ENCODE results near the gene PRB2.

DNA sequence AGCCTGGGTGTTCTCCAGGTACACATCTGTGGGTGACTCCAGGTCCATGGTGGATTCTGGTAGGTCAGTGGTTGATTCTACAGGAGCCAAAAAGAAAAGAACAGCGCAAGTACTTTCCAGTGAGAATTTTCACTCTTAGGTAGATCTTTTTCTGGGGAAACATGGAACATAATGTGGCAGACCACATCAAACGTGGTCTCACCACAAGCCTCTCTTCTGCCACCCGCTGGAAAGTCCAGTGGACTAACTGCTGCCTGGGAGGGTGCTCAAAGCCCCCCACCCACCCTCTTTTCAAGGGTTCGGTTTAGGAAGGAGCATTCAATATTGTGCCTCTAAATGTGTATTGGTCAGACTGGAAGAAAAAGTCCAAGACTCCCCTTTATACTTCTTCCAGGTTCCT is 36.1 kb upstream of the PRB2 start:
- TF ChIP-seq POLR2A (IDR thresholded peaks at IDR 0.05), result no peak
- TF ChIP-seq, protein P1, sequence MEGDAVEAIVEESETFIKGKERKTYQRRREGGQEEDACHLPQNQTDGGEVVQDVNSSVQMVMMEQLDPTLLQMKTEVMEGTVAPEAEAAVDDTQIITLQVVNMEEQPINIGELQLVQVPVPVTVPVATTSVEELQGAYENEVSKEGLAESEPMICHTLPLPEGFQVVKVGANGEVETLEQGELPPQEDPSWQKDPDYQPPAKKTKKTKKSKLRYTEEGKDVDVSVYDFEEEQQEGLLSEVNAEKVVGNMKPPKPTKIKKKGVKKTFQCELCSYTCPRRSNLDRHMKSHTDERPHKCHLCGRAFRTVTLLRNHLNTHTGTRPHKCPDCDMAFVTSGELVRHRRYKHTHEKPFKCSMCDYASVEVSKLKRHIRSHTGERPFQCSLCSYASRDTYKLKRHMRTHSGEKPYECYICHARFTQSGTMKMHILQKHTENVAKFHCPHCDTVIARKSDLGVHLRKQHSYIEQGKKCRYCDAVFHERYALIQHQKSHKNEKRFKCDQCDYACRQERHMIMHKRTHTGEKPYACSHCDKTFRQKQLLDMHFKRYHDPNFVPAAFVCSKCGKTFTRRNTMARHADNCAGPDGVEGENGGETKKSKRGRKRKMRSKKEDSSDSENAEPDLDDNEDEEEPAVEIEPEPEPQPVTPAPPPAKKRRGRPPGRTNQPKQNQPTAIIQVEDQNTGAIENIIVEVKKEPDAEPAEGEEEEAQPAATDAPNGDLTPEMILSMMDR (IDR thresholded peaks at IDR 0.05), result no peak

All from sigmoid colon (tissue), 3 donors.